ENCODE measurements around the gene DMRTA2.

Gene DMRTA2

DNA sequence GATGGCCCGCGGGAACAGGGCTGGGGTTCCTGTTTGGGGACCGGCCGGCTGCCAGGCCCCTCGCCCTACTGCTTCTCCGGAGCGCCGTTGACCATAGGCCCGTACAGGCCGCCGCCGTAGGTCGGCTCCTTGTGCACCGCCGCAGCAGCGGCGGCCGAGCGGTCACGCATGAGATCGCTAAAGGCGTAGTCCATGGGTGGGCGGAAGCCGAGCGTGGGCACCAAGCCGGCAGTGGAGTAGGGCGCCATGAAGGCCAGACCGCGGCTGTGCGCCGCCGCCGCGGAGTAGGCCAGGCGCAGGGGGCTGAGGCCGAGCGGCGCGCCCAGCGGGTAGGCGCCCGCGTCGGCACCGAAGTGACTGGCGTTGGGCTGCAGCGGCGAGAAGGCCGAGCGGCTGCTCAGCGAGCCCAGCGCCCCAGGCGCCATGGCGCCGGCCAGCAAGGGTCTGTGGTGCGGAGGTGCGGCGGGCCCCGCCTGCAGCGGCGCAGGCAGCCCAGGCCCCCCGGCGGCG lies 4.6 kb downstream of the DMRTA2 start:
- Mint-ChIP-seq H3K4me1 (peaks cover 43% of the 10 kb centered on the region), H3K27ac (no peak overlapping the region), H3K36me3 (ENCODE audit: low read depth) (no peaks in the 10 kb centered on the region)

GRCh38 chr1:50417946-50418599 lies 5.2 kb downstream of the DMRTA2 start:
- peaks cover 96% of the 10 kb centered on the region for H3K27me3 Mint-ChIP-seq (ENCODE audit: low read depth)
- peaks cover 11% of the 10 kb centered on the region for H3K9me3 Mint-ChIP-seq
- H3K4me1 Mint-ChIP-seq, result peaks cover 38% of the 10 kb centered on the region
- TF ChIP-seq CTCF (IDR thresholded peaks at IDR 0.05; ENCODE audit: unreplicated experiment in 3 of 3), result no peak
- H3K27ac Mint-ChIP-seq, result no peak overlapping the region
- no peaks in the 10 kb centered on the region for H3K36me3 Mint-ChIP-seq (ENCODE audit: low read depth)
- H3K4me3 Mint-ChIP-seq, result peak overlapping the region; percentile 36 to 72 (median 40)

More for the DNA sequence above, 4.6 kb downstream of the DMRTA2 start:
- H3K4me3 Mint-ChIP-seq, result peak overlapping the region; percentile 64 to 72 (median 69)
- H3K27me3 Mint-ChIP-seq (ENCODE audit: low read depth), result peaks cover 96% of the 10 kb centered on the region
- TF ChIP-seq CTCF (IDR thresholded peaks at IDR 0.05; ENCODE audit: unreplicated experiment in 3 of 3), result no peak
- peaks cover 9% of the 10 kb centered on the region for H3K9me3 Mint-ChIP-seq

DNA sequence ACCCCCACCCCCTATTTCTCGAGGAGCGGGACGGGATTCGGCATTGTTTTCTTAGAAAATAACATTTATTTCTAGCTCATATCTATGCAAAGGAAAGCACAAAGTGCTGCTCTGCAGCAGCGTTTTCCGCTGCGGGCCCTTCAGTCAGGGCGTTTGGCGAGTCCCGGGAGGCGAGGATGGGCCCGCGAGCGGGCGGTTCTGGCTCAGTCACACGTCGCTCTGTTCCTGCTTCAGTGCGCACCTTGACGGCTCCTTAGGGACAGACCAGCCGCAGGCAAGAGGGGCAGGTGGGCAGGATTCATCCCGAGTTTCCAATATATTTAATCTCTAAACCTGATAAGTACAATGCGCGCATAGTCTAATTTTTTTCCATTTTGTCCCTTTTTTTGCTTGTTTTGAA lies 5.7 kb downstream of the DMRTA2 start:
- Mint-ChIP-seq H3K27me3 (ENCODE audit: low read depth) (peaks cover 96% of the 10 kb centered on the region), H3K36me3 (ENCODE audit: low read depth) (no peaks in the 10 kb centered on the region), H3K27ac (no peak overlapping the region), H3K4me3 (peak overlapping the region; percentile 26 to 60 (median 40)), H3K9me3 (peaks cover 14% of the 10 kb centered on the region), H3K4me1 (peaks cover 32% of the 10 kb centered on the region)
- no peak for TF ChIP-seq CTCF (IDR thresholded peaks at IDR 0.05; ENCODE audit: unreplicated experiment in 3 of 3)

- Mint-ChIP-seq H3K4me3 (peak overlapping the region; percentile 43 to 71 (median 61)), H3K27me3 (ENCODE audit: low read depth) (peaks cover 95% of the 10 kb centered on the region), H3K4me1 (peaks cover 25% of the 10 kb centered on the region)
Observed at GRCh38 chr1:50416553-50417453, 6.4 kb downstream of the DMRTA2 start.

GRCh38 chr1:50416150-50416527 lies 7.1 kb downstream of the DMRTA2 start:
- Mint-ChIP-seq H3K27ac (no peak overlapping the region), H3K27me3 (ENCODE audit: low read depth) (peaks cover 93% of the 10 kb centered on the region), H3K4me3 (peak overlapping the region in 2 of 3 experiments; percentile 25 to 71), H3K9me3 (peaks cover 14% of the 10 kb centered on the region), H3K36me3 (ENCODE audit: low read depth) (no peaks in the 10 kb centered on the region), H3K4me1 (peaks cover 21% of the 10 kb centered on the region)
- no peak for TF ChIP-seq CTCF (IDR thresholded peaks at IDR 0.05; ENCODE audit: unreplicated experiment in 3 of 3)

More at GRCh38 chr1:50416553-50417453, 6.4 kb downstream of the DMRTA2 start:
- no peaks in the 10 kb centered on the region for H3K36me3 Mint-ChIP-seq (ENCODE audit: low read depth)
- TF ChIP-seq CTCF (IDR thresholded peaks at IDR 0.05; ENCODE audit: unreplicated experiment in 3 of 3), result no peak
- H3K27ac Mint-ChIP-seq, result no peak overlapping the region
- H3K9me3 Mint-ChIP-seq, result peaks cover 14% of the 10 kb centered on the region
